GM12801 (cell line): ENCODE measurements around the gene GNPTAB.

Source experiments
- CTCF ChIP-seq: IDR thresholded peaks from one replicate; pipeline ENCODE4 v1.5.1; 2011; ENCODE audit warnings: control low read depth; ENCODE audit not compliant: insufficient read length; ENCODE audit errors: extremely low read depth

The GNPTAB gene

GRCh38 chr12:101737476-101737875, 93.3 kb downstream of the GNPTAB start:
- no peak for TF ChIP-seq CTCF

- TF ChIP-seq CTCF, result no peak
These were observed 97.6 kb downstream of the GNPTAB start for GRCh38 chr12:101733166-101733565.

- TF ChIP-seq CTCF, result no peak
These were observed 98.4 kb downstream of the GNPTAB start for GRCh38 chr12:101732318-101732717.

- TF ChIP-seq CTCF, result no peak
These were observed 100.9 kb downstream of the GNPTAB start for GRCh38 chr12:101729842-101730241.

- no peak for TF ChIP-seq CTCF
These were observed 103.7 kb downstream of the GNPTAB start for GRCh38 chr12:101727098-101727497.

GRCh38 chr12:101722392-101722791, 108.4 kb downstream of the GNPTAB start:
- no peak for TF ChIP-seq CTCF

- TF ChIP-seq CTCF, result no peak
These were observed 110.6 kb downstream of the GNPTAB start for GRCh38 chr12:101720118-101720517.

GRCh38 chr12:101719566-101719965, 111.2 kb downstream of the GNPTAB start:
- no peak for TF ChIP-seq CTCF
